Nephron progenitor cell (in vitro differentiated cells): ENCODE measurements around the gene PEX7.
A peak's percentile ranks its signal among the peaks of the same experiment; 100 is the strongest.

Experiments
- DNase-seq: peaks from one replicate; pipeline ENCODE4 v3.0.0; 2021
- H3K27ac Mint-ChIP-seq: 2 replicates; pipeline ENCODE4 v1.8.0; 2021; ENCODE audit warnings: mild to moderate bottlenecking, moderate library complexity, mixed read lengths
- H3K27me3 Mint-ChIP-seq: 2 replicates; pipeline ENCODE4 v1.8.0; 2021; ENCODE audit warnings: mild to moderate bottlenecking, low read depth, mixed read lengths; ENCODE audit not compliant: poor library complexity
- H3K36me3 Mint-ChIP-seq: 2 replicates; pipeline ENCODE4 v1.8.0; 2021; ENCODE audit warnings: low read depth, mixed read lengths
- H3K4me1 Mint-ChIP-seq: 2 replicates; pipeline ENCODE4 v1.8.0; 2021; ENCODE audit warnings: mixed read lengths
- H3K4me3 Mint-ChIP-seq: 2 replicates; pipeline ENCODE4 v1.8.0; 2021; ENCODE audit warnings: mild to moderate bottlenecking, moderate library complexity, mixed read lengths
- H3K9me3 Mint-ChIP-seq: 2 replicates; pipeline ENCODE4 v1.8.0; 2021; ENCODE audit warnings: mild to moderate bottlenecking, moderate library complexity, mixed read lengths
- TF ChIP-seq, protein P1 (sequence below): fragments of 200-600 bp; sonication (generic); IDR thresholded peaks from 2 replicates; pipeline ENCODE4 v1.5.0; 2021; ENCODE audit warnings: antibody characterized with exemption

Gene PEX7

DNA sequence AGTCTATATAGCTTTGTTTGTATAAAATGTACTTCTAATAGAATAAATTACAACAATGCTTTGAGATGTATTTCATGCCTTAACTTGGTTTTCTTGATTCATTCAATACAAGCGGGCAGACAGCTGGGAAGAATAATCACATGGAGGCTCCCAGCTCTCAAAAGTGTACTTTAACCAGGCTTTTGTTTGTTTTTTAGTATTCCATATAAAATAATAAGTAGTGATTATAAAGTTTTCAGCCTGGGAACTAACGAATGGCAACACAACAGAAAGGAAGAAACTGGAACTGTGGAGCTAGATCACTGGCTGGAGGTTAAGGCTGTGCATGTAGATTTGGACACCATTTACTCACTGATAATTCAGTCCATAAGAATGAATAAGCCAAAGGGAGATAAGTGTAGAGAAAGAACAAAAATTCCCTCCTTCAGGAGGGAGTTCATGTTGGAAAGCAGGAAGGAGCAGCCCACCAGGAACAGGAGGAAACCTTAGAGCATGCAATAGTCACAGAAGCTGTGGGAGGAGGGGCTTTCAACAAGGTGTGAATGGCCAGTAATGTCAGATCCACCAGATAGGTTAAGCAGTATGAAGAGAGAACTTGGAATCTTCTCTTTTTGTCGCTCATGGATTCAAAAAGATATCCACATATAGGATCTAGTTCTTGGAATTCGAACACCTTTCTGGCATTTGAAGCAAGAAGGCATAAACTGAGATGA is 58.5 kb downstream of the PEX7 start:
- no peak for DNase-seq
- H3K36me3 Mint-ChIP-seq, result peaks cover 22% of the 10 kb centered on the region
- peaks cover 35% of the 10 kb centered on the region for H3K4me1 Mint-ChIP-seq
- H3K9me3 Mint-ChIP-seq, result peaks cover 22% of the 10 kb centered on the region
- no peak overlapping the region for H3K4me3 Mint-ChIP-seq
- TF ChIP-seq, protein P1, sequence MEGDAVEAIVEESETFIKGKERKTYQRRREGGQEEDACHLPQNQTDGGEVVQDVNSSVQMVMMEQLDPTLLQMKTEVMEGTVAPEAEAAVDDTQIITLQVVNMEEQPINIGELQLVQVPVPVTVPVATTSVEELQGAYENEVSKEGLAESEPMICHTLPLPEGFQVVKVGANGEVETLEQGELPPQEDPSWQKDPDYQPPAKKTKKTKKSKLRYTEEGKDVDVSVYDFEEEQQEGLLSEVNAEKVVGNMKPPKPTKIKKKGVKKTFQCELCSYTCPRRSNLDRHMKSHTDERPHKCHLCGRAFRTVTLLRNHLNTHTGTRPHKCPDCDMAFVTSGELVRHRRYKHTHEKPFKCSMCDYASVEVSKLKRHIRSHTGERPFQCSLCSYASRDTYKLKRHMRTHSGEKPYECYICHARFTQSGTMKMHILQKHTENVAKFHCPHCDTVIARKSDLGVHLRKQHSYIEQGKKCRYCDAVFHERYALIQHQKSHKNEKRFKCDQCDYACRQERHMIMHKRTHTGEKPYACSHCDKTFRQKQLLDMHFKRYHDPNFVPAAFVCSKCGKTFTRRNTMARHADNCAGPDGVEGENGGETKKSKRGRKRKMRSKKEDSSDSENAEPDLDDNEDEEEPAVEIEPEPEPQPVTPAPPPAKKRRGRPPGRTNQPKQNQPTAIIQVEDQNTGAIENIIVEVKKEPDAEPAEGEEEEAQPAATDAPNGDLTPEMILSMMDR, result no peak
- no peak overlapping the region for H3K27ac Mint-ChIP-seq
- peaks cover under 1% of the 10 kb centered on the region for H3K27me3 Mint-ChIP-seq

- no peak overlapping the region for H3K27ac Mint-ChIP-seq
- peaks cover 34% of the 10 kb centered on the region for H3K4me1 Mint-ChIP-seq
- H3K4me3 Mint-ChIP-seq, result no peak overlapping the region
- no peak for DNase-seq
- peaks cover 3% of the 10 kb centered on the region for H3K27me3 Mint-ChIP-seq
- TF ChIP-seq, protein P1, result no peak
- H3K9me3 Mint-ChIP-seq, result no peaks in the 10 kb centered on the region
- no peaks in the 10 kb centered on the region for H3K36me3 Mint-ChIP-seq
Observed at GRCh38 chr6:136886091-136886490, 63.7 kb downstream of the PEX7 start.

DNA sequence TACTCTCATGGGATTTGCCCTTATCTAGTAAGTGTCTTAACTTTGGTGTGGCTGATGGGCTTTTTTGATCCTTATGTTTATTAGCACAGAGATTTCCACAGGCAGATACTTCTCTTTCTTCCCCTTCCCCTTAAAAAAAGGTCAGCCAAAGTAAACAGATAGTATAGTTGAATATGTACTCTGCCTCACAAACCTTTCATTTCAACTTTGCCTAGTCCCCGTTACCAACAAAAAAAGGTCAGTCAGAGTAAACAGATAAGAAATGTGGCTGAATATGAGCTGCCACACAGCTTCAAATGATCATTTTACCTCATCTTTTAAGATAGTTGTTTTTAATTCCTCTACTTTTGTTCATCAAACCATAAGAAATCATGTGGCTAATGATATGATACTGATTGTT is 65.6 kb downstream of the PEX7 start:
- peaks cover 3% of the 10 kb centered on the region for H3K27me3 Mint-ChIP-seq
- no peaks in the 10 kb centered on the region for H3K36me3 Mint-ChIP-seq
- DNase-seq, result no peak
- peak overlapping the region; percentile 6 for H3K27ac Mint-ChIP-seq
- H3K9me3 Mint-ChIP-seq, result no peaks in the 10 kb centered on the region
- H3K4me3 Mint-ChIP-seq, result no peak overlapping the region
- peaks cover 19% of the 10 kb centered on the region for H3K4me1 Mint-ChIP-seq
- TF ChIP-seq, protein P1, result no peak

DNA sequence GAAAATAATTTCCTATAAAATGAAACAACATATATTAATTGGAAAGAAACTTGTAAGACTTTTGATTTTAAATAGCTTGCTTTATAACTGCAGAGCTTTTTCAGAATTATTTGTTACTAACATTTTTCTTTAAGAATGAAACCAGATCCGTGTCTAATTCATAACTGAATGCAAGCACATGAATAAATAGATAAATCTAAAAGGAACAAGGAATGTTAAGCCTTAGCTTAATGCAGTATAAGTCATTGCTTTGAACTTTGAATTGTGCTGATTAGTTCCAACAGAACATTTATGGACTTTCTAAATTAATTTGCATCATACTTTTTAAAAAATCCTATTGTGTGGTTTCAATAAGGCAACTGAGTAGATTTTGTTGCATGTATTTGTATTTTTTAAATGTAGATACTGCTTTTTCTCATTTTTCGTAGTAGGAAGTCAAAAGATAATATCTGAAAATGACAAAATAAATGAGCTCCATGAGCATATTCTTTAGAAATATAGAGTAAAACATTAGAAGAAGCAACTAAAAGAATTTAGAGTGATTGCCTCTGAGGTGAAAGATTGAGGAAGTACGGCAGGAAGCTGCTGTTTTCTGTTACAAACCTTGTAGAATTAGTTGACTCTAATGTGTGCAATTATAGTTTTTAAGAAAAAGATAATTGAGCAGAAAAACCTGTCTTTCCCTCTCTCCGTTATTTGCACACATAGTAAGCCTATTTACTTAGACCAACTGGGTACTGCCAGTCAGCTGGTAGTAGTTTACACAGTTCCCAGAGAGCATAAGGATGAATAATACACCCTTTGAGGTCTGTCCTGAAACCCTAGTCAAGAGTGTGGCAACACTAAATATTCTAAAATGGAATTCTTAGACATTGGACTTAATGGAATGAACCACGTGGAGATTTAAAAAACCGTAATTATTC is 67.1 kb downstream of the PEX7 start:
- Mint-ChIP-seq H3K27ac (no peak overlapping the region), H3K9me3 (no peaks in the 10 kb centered on the region), H3K36me3 (no peaks in the 10 kb centered on the region), H3K27me3 (peaks cover 3% of the 10 kb centered on the region), H3K4me1 (peaks cover 13% of the 10 kb centered on the region), H3K4me3 (no peak overlapping the region)
- TF ChIP-seq, protein P1, result no peak
- no peak for DNase-seq

- Mint-ChIP-seq H3K4me3 (no peak overlapping the region), H3K9me3 (no peaks in the 10 kb centered on the region), H3K4me1 (peaks cover 13% of the 10 kb centered on the region), H3K27ac (peak overlapping the region; percentile 38), H3K36me3 (no peaks in the 10 kb centered on the region), H3K27me3 (peaks cover 3% of the 10 kb centered on the region)
- TF ChIP-seq, protein P1, result no peak
- DNase-seq, result no peak
Observed at GRCh38 chr6:136890194-136890839, 67.9 kb downstream of the PEX7 start.
